Inflammatory macrophage (primary cell): Measurements from ENCODE around the gene ODAD3.
"Not testable (repeated sequence)": the region's sequence is repeated elsewhere in the genome, so short reads cannot be mapped to it uniquely, and the experiment has no call there.

Experiments used
- DNase-seq, 2 donors: peaks; one replicate each; pipeline ENCODE4 v3.0.0-alpha.2; 2020 to 2022

ODAD3 gene

DNA sequence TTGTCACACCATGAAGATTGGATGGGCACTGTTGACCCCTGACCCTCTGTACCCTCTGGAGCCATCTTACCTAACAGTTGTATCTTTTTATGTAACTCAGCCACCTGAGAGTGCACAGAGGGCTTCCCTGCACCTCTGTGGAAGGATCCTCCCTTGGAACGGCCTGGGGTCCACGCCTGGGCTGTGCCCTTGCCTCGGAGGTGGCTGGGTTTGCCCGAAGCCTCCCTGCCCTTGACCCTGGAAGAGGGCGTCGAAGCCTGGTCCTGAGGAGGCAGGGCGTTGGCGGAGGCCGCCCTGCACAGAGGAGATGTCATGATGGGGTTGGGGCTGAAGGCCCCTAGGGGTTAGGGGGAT is 241 bp downstream of the ODAD3 start:
- DNase-seq = no peak

DNA sequence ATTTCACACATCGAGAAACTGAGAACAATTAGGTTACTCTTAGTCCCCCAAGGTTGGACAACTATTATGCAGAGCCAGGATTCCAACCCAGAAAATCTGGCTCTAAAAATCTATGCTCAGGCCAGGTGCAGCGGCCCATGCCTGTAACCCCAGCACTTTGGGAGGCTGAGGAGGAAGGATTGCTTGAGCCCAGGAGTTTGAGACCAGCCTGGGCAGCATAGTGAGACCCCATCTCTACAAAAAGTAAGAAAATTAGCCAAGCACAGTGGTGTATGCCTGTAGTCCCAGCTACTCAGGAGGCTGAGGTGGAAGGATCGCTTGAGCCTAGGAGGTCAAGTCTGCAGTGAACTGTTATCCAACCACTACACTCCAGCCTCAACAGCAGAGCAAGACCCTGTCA is 1.4 kb downstream of the ODAD3 start:
- DNase-seq = not testable (repeated sequence)

DNA sequence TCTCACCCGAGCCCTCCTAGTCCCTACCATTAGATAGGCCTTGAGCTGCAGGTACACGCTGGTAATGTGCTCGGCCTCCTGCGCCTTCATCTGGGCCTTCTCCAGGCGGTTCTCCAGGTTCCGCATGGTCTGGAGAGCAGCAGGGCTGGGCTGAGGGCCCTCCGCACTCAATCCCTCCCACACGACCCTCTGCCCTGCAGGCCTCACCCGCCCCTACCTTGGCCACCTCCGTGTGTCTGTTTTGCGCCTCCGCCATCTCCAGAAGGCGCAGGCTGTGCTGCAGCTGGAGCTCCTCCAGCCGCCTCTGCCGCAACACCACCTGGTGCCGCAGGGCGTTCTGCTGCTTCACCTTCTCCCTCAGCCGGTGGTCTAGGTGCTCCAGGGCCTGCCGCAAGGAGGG is 8.3 kb downstream of the ODAD3 start:
- DNase-seq = no peak

DNA sequence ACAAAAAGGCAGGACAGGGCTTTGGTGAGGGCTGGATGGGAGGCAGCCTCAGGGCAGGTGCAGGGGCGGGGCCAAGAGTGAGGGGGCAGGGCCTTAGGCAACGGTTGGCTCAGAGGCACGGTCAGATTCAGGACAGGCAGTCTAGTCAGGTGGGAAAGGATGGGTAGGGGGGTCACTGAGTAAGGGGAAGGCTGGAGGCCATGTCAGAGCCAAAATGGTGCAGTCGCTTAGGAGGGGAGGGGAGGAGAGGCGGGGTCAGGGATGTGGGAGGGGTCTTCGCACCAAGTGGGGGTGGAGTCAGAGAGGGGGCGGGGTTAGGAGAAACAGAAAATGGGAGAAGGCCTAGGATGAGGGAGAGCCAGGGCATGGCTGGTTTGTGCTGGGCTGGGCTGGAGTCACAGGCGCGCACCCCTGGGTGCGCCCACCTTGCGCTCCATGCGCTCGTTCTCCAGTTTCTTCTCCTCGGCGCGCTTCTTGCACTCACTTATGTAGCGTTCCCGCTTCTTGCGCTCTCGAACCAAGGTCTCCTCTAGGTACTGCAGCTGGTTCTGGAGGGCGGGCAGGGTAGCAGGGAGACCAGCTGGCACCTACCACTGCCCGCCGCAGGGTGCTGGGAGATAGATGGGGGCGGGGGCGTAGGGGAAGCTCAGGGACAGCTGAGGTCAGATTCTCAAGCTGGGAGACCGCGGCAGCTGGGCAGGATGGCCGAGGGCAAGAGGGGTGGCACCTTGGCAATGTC is 9.0 kb downstream of the ODAD3 start:
- DNase-seq = no peak

- DNase-seq = no peak
Observed at GRCh38 chr19:11423791-11424181, 11.1 kb downstream of the ODAD3 start.

- DNase-seq = no peak
Observed at GRCh38 chr19:11423164-11423790, 11.6 kb downstream of the ODAD3 start.

DNA sequence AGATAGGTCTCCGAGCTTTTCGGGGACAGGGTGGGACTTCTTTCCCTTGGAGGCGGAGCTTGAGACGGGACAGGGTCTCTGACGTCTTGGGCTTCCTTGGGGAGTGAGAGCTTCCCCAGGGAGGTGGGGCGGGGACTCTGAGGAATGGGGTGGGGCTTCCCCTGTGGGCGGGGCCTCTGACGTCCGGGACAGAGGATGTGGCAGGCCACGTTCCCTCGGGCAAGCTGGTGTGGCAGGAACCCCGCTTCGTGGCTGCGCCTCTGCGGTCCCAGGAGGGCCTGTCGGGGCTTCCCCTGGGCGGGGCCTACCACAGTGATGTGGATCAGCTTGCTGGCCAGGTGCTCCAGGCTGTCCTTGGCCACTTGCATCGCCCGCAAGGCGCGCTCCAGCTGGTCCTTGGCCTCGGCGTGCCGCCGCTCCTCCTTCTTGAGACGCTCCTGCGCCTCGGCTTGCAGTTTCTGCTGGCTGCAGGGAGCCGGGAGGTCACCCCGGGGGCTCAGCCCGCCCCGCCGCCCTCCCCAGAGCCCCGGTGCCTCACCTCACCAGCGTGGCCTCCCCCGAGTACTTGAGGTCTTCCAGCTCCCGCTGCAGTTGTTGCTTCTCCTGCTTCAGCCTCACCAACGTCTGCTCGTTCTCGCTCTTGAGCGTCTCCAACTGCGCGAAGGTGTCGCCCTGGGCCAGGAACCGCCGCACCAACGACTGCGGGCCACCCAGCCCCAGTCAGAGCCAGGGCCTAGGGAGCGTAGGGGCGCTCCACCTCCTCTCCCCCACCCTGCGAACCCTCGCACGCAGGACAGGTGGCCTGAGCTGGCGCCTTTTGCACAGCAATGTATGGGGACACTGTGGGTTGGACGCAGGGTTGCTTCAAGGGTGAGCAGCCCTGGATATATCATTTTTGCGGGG is 12.5 kb downstream of the ODAD3 start:
- peak; percentile 56 for DNase-seq

DNA sequence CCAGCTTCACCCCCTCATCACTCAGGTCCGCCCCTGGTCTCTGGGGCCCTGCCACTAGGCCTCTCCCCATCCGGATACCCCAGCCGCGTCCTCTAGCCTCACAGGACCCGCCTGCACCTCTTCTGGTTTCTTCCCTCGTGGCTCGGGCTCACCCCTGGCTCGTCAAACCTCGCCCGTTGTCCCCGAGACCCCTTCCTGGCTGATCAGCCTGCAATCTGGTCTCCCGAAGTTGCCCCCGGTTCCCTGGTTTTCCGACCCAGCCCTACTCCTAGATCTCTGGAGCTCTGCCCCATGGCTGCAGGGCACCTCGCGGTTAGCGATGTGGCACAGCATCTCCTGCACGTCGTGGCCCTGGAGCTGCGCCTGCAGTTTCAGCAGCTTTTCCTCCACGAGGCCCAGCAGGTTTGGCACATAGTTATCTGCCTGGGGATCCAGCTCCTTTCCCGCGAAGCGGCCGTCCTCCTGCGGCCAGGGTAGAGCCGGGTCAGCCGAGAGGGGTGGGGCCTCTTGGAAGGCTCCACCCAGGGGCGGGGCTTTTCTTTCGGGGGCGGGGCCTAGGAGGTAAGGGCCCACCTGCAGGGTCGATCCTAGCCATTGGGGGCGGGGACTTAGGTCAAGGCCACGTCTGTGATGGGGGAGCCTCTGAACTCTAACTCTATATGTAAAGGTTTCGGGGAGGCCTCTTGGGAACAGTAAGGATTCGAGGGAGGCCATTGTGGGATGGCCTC is 13.4 kb downstream of the ODAD3 start:
- no peak for DNase-seq

DNA sequence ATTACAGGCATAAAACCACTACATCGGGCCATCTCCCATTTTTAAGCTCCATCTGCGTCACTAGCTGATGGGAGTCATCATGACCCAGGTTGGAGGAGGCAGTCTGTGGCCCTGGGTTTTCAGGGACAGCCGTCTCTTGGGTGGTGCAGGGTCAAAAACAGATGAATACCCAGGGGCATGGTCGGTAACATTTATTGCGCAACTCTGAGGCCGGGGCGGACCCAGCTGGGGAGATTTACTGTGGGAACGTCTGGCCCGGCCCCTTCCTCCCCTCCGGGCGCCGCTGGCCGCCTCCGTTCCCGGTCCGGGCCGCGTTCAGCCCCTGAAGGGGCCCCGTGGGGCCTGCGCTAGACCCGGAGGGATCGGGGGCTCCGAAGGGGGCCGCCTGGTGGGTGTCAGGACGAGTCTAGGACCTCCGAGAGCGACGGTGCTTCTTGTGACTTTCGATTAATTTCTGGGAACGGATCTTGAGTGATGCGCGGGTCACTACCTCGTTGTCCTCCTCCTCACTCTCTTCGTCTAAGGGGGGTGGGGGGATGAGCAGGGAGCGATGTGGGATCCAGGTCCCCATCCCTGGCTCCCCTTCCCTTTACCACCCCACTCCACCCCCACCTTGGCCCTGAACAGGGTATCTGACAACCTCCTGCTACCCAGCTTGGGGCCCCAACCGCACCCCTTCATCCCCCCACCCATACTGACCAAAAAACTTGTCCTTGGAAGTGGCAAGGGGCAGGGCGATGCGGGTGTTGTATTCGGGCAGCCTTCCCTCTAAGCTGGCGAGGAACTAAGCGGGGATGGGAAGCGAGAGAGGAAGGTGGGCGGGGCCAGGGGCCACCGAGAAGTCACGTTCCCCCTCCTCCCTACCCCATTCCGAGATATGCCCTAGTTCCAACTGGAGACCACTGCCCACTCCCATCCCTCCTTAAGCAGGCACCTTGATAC is 14.2 kb downstream of the ODAD3 start:
- no peak for DNase-seq

DNA sequence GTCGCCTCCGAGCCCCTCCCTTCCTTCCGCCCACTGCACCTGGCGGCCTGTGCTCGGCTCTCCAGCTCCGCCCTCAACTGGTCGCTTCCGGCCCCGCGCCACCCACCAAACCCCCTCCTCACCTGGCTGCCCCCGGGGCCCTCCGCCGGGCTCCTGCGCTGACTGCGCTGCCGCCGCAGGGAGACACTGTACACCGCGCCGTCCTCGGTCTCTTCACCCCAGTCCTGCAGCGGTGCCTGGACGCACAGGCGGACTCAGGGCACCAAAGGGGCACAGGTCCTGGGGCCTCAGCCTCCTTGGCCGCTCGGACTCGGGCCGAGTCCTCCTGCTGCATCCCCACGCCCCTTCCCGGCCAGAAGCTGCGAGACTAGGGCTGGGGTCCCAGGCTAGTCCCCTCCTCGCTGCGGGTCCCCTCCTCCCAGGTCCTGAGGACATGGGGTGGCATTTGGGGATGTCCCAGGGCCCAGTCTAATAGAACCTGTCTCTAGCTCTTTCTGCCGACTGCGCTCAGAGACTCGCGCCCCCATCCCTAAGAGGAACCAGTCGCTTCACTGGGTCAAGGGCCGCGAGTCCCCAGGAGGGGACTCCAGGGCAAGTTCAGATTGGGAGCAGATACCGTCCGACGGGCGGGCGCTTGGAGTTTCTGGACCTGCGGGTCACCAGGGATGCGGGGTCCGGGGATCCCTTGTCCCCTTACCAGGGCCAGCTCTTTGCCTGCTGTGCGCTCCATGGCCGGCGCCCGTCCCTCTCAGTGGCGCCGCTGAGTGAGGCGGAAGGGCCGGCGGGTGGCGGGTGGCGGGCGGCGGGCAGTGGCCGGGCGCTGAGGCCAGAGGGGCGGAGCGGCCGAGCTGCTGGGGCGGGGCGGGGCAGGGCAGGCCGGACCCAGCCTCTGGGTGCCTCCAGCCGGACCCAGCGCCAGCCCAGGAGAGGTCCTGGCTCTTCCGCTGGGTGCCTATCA is 16.1 kb downstream of the ODAD3 start, which contains the start of gene RGL3:
Gene RGL3 (minus strand): TSS at position 766 of the 958 bp plus-strand sequence. CDS start 36 bp downstream, at position 730.
- peak; percentile 22 to 32 for DNase-seq

- no peak for DNase-seq
Observed at GRCh38 chr19:11418094-11418548, 16.8 kb downstream of the ODAD3 start.

- no peak for DNase-seq
Observed at GRCh38 chr19:11416346-11417052, 18.4 kb downstream of the ODAD3 start.

DNA sequence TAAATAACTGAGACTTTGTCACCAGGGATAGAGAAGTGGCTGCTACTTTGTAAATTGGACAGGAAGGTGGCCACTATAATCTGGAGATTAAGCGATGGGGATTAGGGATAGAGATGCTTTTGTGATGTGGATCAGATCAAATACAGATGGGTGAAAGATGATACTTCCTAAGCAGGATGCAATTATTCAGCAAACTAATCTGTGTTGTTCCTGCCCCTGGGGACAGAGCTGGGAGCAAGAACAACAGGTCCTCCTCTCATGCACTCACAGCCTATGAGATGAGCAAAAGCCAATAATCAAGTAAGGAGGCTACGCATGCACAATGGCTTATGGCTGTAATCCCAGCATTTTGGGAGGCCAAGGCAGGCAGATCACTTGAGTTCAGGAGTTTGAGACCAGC is 20.4 kb downstream of the ODAD3 start:
- DNase-seq = no peak

- no peak for DNase-seq
Observed at GRCh38 chr19:11410682-11411081, 24.2 kb downstream of the ODAD3 start.

DNA sequence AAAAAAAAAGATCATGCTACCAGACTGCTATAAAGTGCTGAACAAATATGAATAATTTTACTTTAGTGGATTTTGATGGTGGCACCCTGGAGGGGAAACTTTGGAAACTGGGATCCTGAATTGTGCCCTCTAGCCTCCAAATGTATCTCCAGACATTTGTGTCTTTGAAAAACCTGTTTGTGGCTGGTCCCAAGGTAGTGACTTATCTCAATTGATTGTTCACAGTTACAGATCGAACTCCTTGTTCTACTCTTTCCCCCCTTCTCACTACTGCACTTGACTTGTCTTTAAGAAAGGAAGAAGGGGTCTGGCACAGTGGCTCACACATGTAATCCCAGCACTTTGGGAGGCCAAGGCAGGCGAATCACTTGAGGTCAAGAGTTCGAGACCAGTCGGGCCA is 26.3 kb downstream of the ODAD3 start:
- no peak for DNase-seq

DNA sequence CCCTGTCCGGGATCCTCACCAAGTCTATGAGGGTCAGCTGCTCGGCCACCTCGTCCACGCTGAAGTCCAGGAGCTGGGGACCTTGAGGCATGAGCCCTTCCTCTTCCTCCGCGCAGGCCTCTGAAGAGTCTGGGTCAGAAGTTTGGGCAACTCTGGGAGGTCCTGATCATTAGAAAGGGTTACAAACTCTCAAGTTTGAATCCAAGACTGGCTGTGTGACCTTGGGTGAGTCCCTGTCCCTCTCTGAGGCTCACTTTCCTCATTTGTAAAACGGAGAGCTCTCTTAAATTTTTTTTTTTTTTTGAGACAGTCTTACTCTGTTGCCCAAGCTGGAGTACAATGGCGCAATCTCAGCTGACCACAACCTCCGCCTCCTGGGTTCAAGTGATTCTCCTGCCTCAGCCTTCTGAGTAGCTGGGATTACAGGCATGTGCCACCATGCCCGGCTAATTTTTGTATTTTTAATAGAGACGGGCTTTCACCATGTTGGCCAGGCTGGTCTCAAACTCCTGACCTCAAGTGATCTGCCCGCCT is 28.2 kb downstream of the ODAD3 start:
- peak; percentile 65 to 69 for DNase-seq

GRCh38 chr19:11405846-11406643 is 28.9 kb downstream of the ODAD3 start:
- DNase-seq = no peak

DNA sequence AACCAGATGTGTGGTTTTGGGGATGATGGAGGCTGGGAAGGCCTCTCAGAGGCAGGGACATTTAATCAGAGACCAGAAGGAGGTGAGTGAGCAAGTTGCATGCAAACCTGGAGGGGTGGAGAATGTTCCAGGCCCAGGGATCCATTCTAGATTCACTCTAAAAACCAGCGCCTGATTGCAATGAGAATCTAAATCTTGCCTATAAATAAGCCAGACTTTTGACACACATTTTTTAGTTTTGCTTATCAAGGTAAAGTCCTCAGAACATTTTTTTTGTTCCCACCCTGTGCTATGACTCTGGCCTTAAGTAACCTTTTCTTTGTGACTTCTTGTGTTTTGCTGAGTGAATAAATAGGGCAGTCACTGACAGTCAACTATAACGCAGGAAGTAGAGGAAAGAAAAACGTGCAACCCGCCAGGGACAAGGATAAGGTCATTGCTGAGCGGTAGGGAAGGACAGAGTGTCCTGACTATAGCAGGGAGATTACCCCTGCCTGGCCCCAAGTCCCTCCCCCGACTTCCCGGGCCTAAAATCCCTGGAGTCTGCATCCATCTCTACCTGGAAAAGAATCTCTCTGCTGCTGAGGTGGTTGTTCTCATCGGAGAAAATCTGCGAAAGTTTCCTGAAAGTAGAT is 30.2 kb downstream of the ODAD3 start:
- no peak for DNase-seq
